22Rv1 (cell line): ENCODE results near the gene TGFB3.
"Not testable (repeated sequence)": the region's sequence is repeated elsewhere in the genome, so short reads cannot be mapped to it uniquely, and the experiment has no call there.

Experiments
- H3K27ac ChIP-seq: fragments of 450-650 bp; 2 replicates; pipeline ENCODE4 v1.5.1; 2017
- ZFX ChIP-seq: fragments of 450-650 bp; IDR thresholded peaks from 2 replicates; pipeline ENCODE4 v1.6.1; 2017; ENCODE audit warnings: antibody characterized with exemption, borderline replicate concordance
- TF ChIP-seq, protein P1 (sequence below): fragments of 450-650 bp; IDR thresholded peaks from 2 replicates; pipeline ENCODE4 v1.5.1; 2017; ENCODE audit warnings: mild to moderate bottlenecking

The TGFB3 gene

GRCh38 chr14:75934998-75935628, 46.7 kb downstream of the TGFB3 start:
- no peak overlapping the region for H3K27ac ChIP-seq
- TF ChIP-seq ZFX, result no peak
- TF ChIP-seq, protein P1, sequence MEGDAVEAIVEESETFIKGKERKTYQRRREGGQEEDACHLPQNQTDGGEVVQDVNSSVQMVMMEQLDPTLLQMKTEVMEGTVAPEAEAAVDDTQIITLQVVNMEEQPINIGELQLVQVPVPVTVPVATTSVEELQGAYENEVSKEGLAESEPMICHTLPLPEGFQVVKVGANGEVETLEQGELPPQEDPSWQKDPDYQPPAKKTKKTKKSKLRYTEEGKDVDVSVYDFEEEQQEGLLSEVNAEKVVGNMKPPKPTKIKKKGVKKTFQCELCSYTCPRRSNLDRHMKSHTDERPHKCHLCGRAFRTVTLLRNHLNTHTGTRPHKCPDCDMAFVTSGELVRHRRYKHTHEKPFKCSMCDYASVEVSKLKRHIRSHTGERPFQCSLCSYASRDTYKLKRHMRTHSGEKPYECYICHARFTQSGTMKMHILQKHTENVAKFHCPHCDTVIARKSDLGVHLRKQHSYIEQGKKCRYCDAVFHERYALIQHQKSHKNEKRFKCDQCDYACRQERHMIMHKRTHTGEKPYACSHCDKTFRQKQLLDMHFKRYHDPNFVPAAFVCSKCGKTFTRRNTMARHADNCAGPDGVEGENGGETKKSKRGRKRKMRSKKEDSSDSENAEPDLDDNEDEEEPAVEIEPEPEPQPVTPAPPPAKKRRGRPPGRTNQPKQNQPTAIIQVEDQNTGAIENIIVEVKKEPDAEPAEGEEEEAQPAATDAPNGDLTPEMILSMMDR, result no peak

DNA sequence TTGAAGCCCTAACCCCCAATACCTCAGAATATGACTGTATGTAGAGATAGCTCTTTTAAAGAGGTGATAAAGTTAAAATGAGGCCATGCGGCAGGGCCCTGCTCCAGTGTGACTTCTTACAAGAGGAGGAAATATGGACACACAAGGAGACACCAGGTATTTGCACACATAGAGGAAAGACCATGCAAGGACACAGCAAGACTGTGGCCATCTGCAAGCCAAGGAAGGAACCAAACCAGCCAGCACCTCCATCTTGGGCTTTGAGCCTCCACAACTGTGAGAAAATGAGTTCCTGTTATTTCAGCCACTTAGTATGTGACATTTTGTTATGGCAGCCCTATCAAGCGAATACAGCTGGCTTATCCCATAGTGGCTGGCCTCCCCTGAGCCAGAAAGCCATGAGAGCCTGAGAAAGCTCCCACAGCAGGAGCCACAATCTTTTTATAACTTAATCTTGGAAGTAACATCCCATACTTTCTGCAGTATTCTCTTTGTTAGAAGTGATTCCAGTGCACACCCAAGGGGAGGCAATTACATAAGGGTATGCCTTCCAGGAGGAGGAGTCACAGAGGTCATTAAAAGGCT, 48.0 kb downstream of the TGFB3 start:
- no peak for TF ChIP-seq ZFX
- TF ChIP-seq, protein P1, result no peak
- H3K27ac ChIP-seq, result no peak overlapping the region

DNA sequence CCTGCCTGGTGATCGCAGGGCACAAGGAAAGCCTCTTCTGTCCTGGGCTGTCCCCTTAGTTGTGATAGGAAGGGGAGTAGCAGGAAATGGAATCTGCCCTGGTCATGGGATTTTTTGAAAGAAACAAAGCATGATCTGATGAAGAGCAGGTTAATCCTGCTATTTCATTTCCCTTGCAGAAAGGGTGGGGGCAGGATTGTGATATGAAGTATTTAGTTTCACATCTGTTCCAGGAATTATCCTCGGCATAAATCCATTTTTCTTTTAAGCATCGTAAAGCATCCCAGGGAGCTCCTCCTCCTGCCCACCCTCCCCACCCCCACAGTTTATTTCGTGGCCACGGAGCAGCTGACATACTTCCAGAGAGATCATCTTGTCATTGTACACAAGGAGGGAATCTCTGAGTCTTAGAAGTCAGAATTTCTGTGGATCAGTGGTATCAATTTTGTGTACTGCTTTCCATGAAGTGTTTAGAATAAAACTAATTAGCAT, 53.1 kb downstream of the TGFB3 start:
- TF ChIP-seq, protein P1, result no peak
- no peak for TF ChIP-seq ZFX
- H3K27ac ChIP-seq, result no peak overlapping the region

- H3K27ac ChIP-seq, result no peak overlapping the region
- TF ChIP-seq, protein P1, result no peak
- no peak for TF ChIP-seq ZFX
Measured at GRCh38 chr14:75927564-75928087, 54.2 kb downstream of the TGFB3 start.

DNA sequence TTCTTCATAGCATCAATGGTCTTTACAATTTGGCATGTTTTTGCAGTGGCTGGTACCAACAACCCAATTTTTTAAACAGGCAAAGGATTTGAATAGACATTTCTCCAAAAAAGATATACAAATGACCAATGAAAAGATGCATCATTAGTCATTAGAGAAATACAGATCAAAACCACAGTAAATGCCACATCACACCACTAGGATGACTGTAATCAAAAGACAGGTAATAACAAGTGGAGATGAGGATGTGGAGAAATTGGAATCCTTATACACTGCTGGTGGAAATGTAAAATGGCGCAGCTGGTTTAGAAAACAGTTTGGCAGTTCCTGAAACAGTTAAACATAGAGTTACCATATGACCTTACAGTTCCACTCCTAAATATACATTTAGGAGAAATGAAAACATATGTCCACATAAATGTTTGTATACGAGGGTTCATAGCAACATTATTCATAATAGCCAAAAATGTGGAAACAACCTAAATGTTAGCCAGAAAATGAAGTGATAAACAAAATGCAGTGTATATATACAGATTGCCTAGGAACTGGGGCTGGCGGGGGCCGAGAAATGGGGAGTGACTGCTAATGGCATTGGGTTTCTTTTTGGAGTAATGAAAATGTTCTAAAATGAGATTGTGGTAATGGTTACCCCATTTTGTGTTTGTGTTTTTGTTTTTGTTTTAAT, 55.2 kb downstream of the TGFB3 start:
- TF ChIP-seq ZFX, result no peak
- TF ChIP-seq, protein P1, result no peak
- H3K27ac ChIP-seq, result no peak overlapping the region

- not testable (repeated sequence) for H3K27ac ChIP-seq
Measured at GRCh38 chr14:75925141-75925840, 56.5 kb downstream of the TGFB3 start.

DNA sequence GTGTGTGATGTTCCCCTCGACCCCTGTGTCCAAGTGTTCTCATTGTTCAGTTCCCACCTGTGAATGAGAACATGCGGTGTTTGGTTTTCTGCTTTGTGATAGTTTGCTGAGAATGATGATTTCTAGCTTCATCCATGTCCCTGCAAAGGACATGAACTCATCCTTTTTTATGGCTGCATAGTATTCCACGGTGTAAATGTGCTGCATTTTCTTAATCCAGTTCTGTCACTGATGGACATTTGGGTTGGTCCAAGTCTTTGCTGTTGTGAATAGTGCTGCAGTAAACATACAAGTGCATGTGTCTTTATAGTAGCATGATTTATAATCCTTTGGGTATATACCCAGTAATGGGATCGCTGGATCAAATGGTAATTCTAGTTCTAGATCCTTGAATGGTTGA, 61.4 kb downstream of the TGFB3 start:
- not testable (repeated sequence) for H3K27ac ChIP-seq

- no peak for TF ChIP-seq ZFX
- TF ChIP-seq, protein P1, result no peak
- H3K27ac ChIP-seq, result no peak overlapping the region
Measured at GRCh38 chr14:75917946-75918335, 63.9 kb downstream of the TGFB3 start.
